Measurements from ENCODE around the gene ESYT3.

DNA sequence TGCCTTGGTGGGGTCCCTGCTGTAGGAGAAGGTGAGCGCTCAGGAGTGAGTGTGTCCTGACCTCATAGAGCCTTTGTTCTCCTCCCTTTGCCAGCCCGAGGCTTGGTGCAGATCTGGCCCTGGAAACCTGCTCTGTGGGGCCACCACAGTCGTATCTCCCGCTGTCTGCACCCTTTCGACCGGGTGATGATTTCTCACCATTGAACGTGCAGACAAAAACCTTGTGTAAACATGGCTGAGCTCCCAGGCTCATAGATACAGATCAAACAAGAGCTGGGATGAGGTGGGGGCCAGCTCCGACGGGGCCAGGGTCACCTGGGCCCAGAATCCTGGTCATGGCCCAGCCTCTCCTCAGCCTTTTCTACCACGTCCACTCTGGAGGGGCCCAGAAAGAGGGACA is 34.6 kb upstream of the ESYT3 start:
- TF ChIP-seq, protein P1, sequence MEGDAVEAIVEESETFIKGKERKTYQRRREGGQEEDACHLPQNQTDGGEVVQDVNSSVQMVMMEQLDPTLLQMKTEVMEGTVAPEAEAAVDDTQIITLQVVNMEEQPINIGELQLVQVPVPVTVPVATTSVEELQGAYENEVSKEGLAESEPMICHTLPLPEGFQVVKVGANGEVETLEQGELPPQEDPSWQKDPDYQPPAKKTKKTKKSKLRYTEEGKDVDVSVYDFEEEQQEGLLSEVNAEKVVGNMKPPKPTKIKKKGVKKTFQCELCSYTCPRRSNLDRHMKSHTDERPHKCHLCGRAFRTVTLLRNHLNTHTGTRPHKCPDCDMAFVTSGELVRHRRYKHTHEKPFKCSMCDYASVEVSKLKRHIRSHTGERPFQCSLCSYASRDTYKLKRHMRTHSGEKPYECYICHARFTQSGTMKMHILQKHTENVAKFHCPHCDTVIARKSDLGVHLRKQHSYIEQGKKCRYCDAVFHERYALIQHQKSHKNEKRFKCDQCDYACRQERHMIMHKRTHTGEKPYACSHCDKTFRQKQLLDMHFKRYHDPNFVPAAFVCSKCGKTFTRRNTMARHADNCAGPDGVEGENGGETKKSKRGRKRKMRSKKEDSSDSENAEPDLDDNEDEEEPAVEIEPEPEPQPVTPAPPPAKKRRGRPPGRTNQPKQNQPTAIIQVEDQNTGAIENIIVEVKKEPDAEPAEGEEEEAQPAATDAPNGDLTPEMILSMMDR (IDR thresholded peaks at IDR 0.05; ENCODE audit: low read depth, low read length): no peak
- no peak for TF ChIP-seq MYC (IDR thresholded peaks at IDR 0.05; ENCODE audit: low read depth, low read length)
- TF ChIP-seq POLR2A (IDR thresholded peaks at IDR 0.05; ENCODE audit: extremely low read depth, insufficient read length): no peak
